Endodermal cell (in vitro differentiated cells): ENCODE results near the gene TFF1. TPM values are rescaled to one million over a fixed set of nuclear protein-coding genes. Genes with fewer than 3 reads are reported as not detected.

ENCODE experiments used
- DNase-seq: peaks from one replicate; pipeline ENCODE4 v3.0.0-alpha.2; 2017
- H3K27ac ChIP-seq: 2 replicates; pipeline ENCODE4 v1.5.1; 2013; ENCODE audit warnings: mild to moderate bottlenecking, low read depth, low read length, moderate library complexity
- H3K27me3 ChIP-seq: 2 replicates; pipeline ENCODE4 v1.6.1; 2013; ENCODE audit warnings: mild to moderate bottlenecking, low read length, moderate library complexity; ENCODE audit not compliant: insufficient read depth, control insufficient read depth, poor library complexity, severe bottlenecking
- H3K36me3 ChIP-seq: 2 replicates; pipeline ENCODE4 v1.7.0; 2013; ENCODE audit warnings: mild to moderate bottlenecking, low read length, moderate library complexity; ENCODE audit not compliant: control insufficient read depth, insufficient read depth
- H3K4me1 ChIP-seq: one replicate; pipeline ENCODE4 v1.7.0; 2013; ENCODE audit warnings: low read length; ENCODE audit not compliant: control insufficient read depth, insufficient read depth
- H3K4me3 ChIP-seq: 2 replicates; pipeline ENCODE4 v1.5.1; 2013; ENCODE audit warnings: mild to moderate bottlenecking, low read length, moderate library complexity
- H3K9ac ChIP-seq: 2 replicates; pipeline ENCODE4 v1.6.1; 2013; ENCODE audit warnings: mild to moderate bottlenecking, low read length, moderate library complexity; ENCODE audit not compliant: poor library complexity, severe bottlenecking; ENCODE audit errors: extremely low read depth
- H3K9me3 ChIP-seq: 2 replicates; pipeline ENCODE4 v1.6.1; 2013; ENCODE audit warnings: mild to moderate bottlenecking, low read length, moderate library complexity; ENCODE audit not compliant: control insufficient read depth
- H3K27ac Mint-ChIP-seq: 2 replicates; pipeline ENCODE4 v1.8.0; 2020; ENCODE audit warnings: mixed read lengths
- H3K27me3 Mint-ChIP-seq: 2 replicates; pipeline ENCODE4 v1.8.0; 2021; ENCODE audit warnings: mild to moderate bottlenecking, mixed read lengths; ENCODE audit not compliant: insufficient read depth
- H3K36me3 Mint-ChIP-seq: 2 replicates; pipeline ENCODE4 v1.8.0; 2020; ENCODE audit warnings: low read depth, mixed read lengths
- H3K4me1 Mint-ChIP-seq: 2 replicates; pipeline ENCODE4 v1.8.0; 2020; ENCODE audit warnings: mixed read lengths
- H3K4me3 Mint-ChIP-seq: 2 replicates; pipeline ENCODE4 v1.8.0; 2020; ENCODE audit warnings: mild to moderate bottlenecking, moderate library complexity, mixed read lengths
- H3K9me3 Mint-ChIP-seq: 2 replicates; pipeline ENCODE4 v1.8.0; 2020; ENCODE audit warnings: mild to moderate bottlenecking, mixed read lengths
- CTCF ChIP-seq: fragments of 200-600 bp; sonication (generic); conservative IDR thresholded peaks from 2 replicates; pipeline ENCODE4 v1.5.0; 2021; ENCODE audit warnings: antibody characterized with exemption, mild to moderate bottlenecking
- WGBS, 2 experiments: methylation state at CpG; one replicate each; pipeline versions ENCODE4 v1.1.5 to v1.1.7; 2013; ENCODE audit warnings: missing lambda C conversion rate in 2 of 2, mixed read lengths in 1 of 2; ENCODE audit not compliant: insufficient coverage in 1 of 2, insufficient read length in 1 of 2; 5-methylcytosine and 5-hydroxymethylcytosine counted together
- total RNA-seq, 2 donors: library from RNA; stranded (reverse); fragmentation: NEBNext Ultra II Directional in 1 of 2; extraction: Animal tissue kit (Norgen Biotek cat#: 25700) in 1 of 2; gene quantifications; 2 replicates in 1 of 2; 3 replicates in 1 of 2; pipeline ENCODE4 v1.2.1, GENCODE V29; 2021

TFF1 gene
- total RNA-seq, 2 donors from 2014 or later: 1.6 to 3.7 TPM

DNA sequence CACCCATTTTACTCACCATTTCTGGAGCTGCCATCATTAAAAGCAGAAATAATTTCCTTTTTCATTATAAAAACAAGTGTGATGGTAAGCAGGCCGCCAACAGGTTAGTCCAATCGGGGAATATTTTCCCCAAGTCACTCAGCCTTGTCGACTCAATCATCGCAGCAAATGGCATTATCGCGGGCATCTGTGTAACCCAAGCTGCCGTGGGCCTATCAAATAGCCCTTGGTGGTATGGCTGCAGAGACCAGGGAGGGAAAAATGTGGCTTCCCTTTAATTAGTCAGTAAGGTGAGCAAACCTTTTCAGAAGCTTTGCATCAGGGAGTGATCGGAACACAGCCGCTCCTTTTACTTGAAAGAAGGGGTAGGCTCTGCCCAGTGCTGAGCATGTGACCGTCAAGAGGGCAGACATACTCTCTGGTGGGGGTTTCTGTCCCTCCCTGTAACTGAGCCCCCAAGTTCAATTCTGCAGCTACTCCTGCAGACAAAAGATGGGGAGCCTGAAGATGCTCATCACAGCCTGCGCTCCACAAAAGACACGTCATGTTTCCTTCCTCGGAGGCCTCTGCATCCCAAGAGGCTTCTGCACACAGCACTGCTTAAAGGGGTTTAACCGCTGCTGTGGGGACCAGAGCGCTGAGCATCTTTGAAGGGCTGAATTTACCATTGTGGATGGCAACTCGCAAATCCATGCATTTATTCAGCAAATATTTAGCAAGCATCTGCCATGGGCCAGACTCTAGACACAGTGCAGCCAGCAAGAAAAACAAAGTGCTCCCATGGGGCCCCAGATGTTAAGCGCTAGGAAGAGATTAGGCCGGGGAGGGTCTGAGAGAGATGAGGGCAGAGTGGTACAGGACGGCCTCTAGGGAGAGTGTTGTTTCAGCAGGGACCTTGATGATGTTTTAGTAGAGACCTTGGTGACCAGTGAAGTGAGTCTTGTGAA, 30.7 kb upstream of the TFF1 start:
- WGBS, 2 experiments: 90 to 94% methylated on average over 15 to 19 of the region's 19 CpGs
- Mint-ChIP-seq H3K4me3 (no peak overlapping the region), H3K27ac (no peak overlapping the region), H3K27me3 (no peaks in the 10 kb centered on the region), H3K4me1 (peaks cover 10% of the 10 kb centered on the region), H3K9me3 (no peaks in the 10 kb centered on the region), H3K36me3 (no peaks in the 10 kb centered on the region)
- H3K9me3 ChIP-seq: peaks cover 6% of the 10 kb centered on the region
- no peaks in the 10 kb centered on the region for H3K4me1 ChIP-seq
- no peak for TF ChIP-seq CTCF
- no peak overlapping the region for H3K4me3 ChIP-seq
- H3K36me3 ChIP-seq: no peaks in the 10 kb centered on the region
- no peak overlapping the region for H3K9ac ChIP-seq
- no peak for DNase-seq
- no peak overlapping the region for H3K27ac ChIP-seq
- H3K27me3 ChIP-seq: no peaks in the 10 kb centered on the region

DNA sequence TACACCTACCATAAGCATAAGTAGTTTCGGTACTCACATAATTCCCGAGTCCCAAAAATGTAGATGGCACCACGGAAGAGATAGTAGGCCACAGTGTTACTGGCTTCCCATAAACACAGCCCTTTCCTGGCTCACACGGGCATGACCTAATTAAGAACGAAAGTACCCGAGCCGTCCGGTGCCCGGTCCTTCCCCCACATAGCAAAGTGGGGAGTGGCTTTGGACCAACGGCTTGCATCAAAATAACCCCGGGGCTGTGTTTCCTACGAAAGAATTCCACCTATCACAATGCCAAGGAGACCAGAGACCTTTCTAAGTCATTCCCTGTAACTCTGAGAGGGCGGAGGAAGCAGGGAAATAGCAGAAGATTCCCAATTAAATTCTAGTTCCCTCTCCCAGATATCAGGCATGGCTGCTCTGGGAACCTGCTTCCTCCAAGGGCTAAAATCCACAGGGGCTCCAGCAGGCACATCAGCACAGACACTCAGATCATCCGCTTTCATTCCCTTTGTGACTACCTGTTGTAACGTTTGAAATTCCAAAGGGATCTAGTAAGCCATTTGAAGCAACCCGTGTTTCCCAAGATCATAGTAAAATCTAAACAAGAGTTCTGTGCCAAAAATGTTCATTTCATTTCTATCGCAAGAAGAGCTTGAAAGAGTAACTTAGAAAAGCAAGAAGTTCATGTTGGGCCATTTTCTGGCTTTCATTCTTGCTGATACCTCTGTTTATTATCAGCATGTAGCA, 29.7 kb upstream of the TFF1 start, which contains the start of gene TMPRSS3:
Gene TMPRSS3, minus strand, starts transcription at position 148 of the 747 bp plus-strand sequence. CDS start 635 bp downstream, outside the sequence.
- Histone ChIP-seq H3K9ac (no peak within 1 kb of the TSS), H3K27ac (no peak within 1 kb of the TSS), H3K4me1 (no peaks in the 10 kb centered on the region), H3K9me3 (no peaks in the 10 kb centered on the region), H3K36me3 (no peaks in the 10 kb centered on the region), H3K27me3 (no peaks in the 10 kb centered on the region), H3K4me3 (no peak within 1 kb of the TSS)
- TF ChIP-seq CTCF: no peak
- Mint-ChIP-seq H3K9me3 (no peaks in the 10 kb centered on the region), H3K27me3 (no peaks in the 10 kb centered on the region), H3K4me1 (peaks cover 10% of the 10 kb centered on the region), H3K27ac (no peak within 1 kb of the TSS), H3K36me3 (no peaks in the 10 kb centered on the region), H3K4me3 (no peak within 1 kb of the TSS)
- no peak for DNase-seq
- 90 to 94% methylated on average over 14 to 17 of the region's 17 CpGs for WGBS, 2 experiments

GRCh38 chr21:42395302-42395701, 29.0 kb upstream of the TFF1 start:
- Histone ChIP-seq H3K9me3 (no peaks in the 10 kb centered on the region), H3K27me3 (no peaks in the 10 kb centered on the region), H3K27ac (no peak overlapping the region), H3K36me3 (no peaks in the 10 kb centered on the region), H3K4me1 (no peaks in the 10 kb centered on the region), H3K9ac (no peak overlapping the region), H3K4me3 (no peak overlapping the region)
- Mint-ChIP-seq H3K27ac (no peak overlapping the region), H3K27me3 (no peaks in the 10 kb centered on the region), H3K4me1 (peaks cover 10% of the 10 kb centered on the region), H3K36me3 (no peaks in the 10 kb centered on the region), H3K9me3 (no peaks in the 10 kb centered on the region), H3K4me3 (no peak overlapping the region)
- TF ChIP-seq CTCF: no peak
- DNase-seq: no peak
- 92 to 97% methylated on average over 10 to 11 of the region's 11 CpGs for WGBS, 2 experiments
